Ishikawa (cell line): ENCODE results near the gene ZNF577.

Experiments used
- CEBPB ChIP-seq: IDR thresholded peaks from 2 replicates; pipeline ENCODE4 v1.6.1; 2012
- CREB1 ChIP-seq: IDR thresholded peaks from 2 replicates; pipeline ENCODE4 v1.6.1; 2012; ENCODE audit warnings: low read depth
- EGR1 ChIP-seq: IDR thresholded peaks from 2 replicates; pipeline ENCODE4 v1.6.1; 2012
- EP300 ChIP-seq: IDR thresholded peaks from 2 replicates; pipeline ENCODE4 v1.6.1; 2012; ENCODE audit warnings: borderline replicate concordance
- FOXM1 ChIP-seq: IDR thresholded peaks from 2 replicates; pipeline ENCODE4 v1.6.1; 2012; ENCODE audit warnings: low read depth, borderline replicate concordance
- NFIC ChIP-seq: IDR thresholded peaks from 2 replicates; pipeline ENCODE4 v1.6.1; 2012
- RAD21 ChIP-seq: IDR thresholded peaks from 2 replicates; pipeline ENCODE4 v1.6.1; 2012; ENCODE audit warnings: low read depth
- TAF1 ChIP-seq: IDR thresholded peaks from 2 replicates; pipeline ENCODE4 v1.6.1; 2012; ENCODE audit warnings: low read depth, mild to moderate bottlenecking
- TCF12 ChIP-seq: IDR thresholded peaks from 2 replicates; pipeline ENCODE4 v1.6.1; 2012; ENCODE audit warnings: low read depth
- TEAD4 ChIP-seq: IDR thresholded peaks from 2 replicates; pipeline ENCODE4 v1.6.1; 2012
- YY1 ChIP-seq: IDR thresholded peaks from 2 replicates; pipeline ENCODE4 v1.6.1; 2012; ENCODE audit warnings: low read depth
- ZBTB7A ChIP-seq: IDR thresholded peaks from 2 replicates; pipeline ENCODE4 v1.6.1; 2012; ENCODE audit warnings: low read depth
- TF ChIP-seq, protein P1 (sequence below): IDR thresholded peaks from 2 replicates; pipeline ENCODE4 v1.6.1; 2012
- TF ChIP-seq, protein P2 (sequence below): IDR thresholded peaks from 2 replicates; pipeline ENCODE4 v1.6.1; 2012; ENCODE audit warnings: low read depth, mild to moderate bottlenecking
- TF ChIP-seq, protein P3 (sequence below): IDR thresholded peaks from 2 replicates; pipeline ENCODE4 v1.6.1; 2012

ZNF577 gene

DNA sequence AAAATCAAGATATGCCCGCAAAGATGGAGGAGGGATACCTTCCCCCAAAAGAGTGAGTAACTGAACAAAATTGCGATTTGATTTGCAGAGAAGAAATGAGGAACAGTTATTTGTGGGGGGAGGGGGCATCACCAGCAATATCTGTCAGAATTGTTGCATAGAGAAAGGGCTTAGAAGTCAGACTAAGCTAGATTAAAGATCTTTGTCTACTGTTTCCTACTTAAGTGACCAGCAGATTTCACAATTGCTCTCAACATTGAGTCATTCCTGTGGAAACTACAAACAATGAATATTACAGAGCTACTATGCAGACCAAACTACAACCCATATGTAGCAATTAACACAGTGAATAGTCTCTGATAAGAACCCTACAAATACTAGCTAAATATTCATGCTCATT is 65.4 kb downstream of the ZNF577 start:
- TF ChIP-seq TEAD4 (no peak), ZBTB7A (no peak), FOXM1 (no peak), YY1 (no peak), RAD21 (no peak), TCF12 (no peak), CREB1 (no peak), CEBPB (no peak), NFIC (no peak), EGR1 (no peak), EP300 (no peak), TAF1 (no peak)
- TF ChIP-seq, protein P1, sequence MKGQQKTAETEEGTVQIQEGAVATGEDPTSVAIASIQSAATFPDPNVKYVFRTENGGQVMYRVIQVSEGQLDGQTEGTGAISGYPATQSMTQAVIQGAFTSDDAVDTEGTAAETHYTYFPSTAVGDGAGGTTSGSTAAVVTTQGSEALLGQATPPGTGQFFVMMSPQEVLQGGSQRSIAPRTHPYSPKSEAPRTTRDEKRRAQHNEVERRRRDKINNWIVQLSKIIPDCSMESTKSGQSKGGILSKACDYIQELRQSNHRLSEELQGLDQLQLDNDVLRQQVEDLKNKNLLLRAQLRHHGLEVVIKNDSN = no peak
- TF ChIP-seq, protein P2, sequence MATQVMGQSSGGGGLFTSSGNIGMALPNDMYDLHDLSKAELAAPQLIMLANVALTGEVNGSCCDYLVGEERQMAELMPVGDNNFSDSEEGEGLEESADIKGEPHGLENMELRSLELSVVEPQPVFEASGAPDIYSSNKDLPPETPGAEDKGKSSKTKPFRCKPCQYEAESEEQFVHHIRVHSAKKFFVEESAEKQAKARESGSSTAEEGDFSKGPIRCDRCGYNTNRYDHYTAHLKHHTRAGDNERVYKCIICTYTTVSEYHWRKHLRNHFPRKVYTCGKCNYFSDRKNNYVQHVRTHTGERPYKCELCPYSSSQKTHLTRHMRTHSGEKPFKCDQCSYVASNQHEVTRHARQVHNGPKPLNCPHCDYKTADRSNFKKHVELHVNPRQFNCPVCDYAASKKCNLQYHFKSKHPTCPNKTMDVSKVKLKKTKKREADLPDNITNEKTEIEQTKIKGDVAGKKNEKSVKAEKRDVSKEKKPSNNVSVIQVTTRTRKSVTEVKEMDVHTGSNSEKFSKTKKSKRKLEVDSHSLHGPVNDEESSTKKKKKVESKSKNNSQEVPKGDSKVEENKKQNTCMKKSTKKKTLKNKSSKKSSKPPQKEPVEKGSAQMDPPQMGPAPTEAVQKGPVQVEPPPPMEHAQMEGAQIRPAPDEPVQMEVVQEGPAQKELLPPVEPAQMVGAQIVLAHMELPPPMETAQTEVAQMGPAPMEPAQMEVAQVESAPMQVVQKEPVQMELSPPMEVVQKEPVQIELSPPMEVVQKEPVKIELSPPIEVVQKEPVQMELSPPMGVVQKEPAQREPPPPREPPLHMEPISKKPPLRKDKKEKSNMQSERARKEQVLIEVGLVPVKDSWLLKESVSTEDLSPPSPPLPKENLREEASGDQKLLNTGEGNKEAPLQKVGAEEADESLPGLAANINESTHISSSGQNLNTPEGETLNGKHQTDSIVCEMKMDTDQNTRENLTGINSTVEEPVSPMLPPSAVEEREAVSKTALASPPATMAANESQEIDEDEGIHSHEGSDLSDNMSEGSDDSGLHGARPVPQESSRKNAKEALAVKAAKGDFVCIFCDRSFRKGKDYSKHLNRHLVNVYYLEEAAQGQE = no peak
- TF ChIP-seq, protein P3, sequence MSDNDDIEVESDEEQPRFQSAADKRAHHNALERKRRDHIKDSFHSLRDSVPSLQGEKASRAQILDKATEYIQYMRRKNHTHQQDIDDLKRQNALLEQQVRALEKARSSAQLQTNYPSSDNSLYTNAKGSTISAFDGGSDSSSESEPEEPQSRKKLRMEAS = no peak

- TF ChIP-seq EGR1 = no peak
- TF ChIP-seq RAD21 = no peak
- TF ChIP-seq NFIC = no peak
- TF ChIP-seq, protein P2 = no peak
- no peak for TF ChIP-seq EP300
- TF ChIP-seq, protein P3 = no peak
- no peak for TF ChIP-seq CREB1
- TF ChIP-seq YY1 = no peak
- TF ChIP-seq FOXM1 = no peak
- no peak for TF ChIP-seq CEBPB
- no peak for TF ChIP-seq TAF1
- TF ChIP-seq TEAD4 = no peak
- TF ChIP-seq, protein P1 = no peak
- TF ChIP-seq ZBTB7A = no peak
Measured at GRCh38 chr19:51821921-51822320, 65.8 kb downstream of the ZNF577 start.

- TF ChIP-seq CEBPB (no peak), EGR1 (no peak), RAD21 (no peak), CREB1 (no peak), YY1 (no peak), EP300 (no peak), TAF1 (no peak), TEAD4 (no peak), TCF12 (no peak), NFIC (no peak), ZBTB7A (no peak)
- TF ChIP-seq, protein P2 = no peak
Measured at GRCh38 chr19:51821456-51821855, 66.3 kb downstream of the ZNF577 start.
